ENCODE measurements around the gene TMC5. TPM values are rescaled to one million over a fixed set of nuclear protein-coding genes. Genes with fewer than 3 reads are reported as not detected.

The TMC5 gene
- total and polyA plus RNA-seq, 2 of the 8 experiments (the other 6 are each of a cell fraction or from before 2014, with no cell fraction given) = 1.6 to 1.8 TPM

DNA sequence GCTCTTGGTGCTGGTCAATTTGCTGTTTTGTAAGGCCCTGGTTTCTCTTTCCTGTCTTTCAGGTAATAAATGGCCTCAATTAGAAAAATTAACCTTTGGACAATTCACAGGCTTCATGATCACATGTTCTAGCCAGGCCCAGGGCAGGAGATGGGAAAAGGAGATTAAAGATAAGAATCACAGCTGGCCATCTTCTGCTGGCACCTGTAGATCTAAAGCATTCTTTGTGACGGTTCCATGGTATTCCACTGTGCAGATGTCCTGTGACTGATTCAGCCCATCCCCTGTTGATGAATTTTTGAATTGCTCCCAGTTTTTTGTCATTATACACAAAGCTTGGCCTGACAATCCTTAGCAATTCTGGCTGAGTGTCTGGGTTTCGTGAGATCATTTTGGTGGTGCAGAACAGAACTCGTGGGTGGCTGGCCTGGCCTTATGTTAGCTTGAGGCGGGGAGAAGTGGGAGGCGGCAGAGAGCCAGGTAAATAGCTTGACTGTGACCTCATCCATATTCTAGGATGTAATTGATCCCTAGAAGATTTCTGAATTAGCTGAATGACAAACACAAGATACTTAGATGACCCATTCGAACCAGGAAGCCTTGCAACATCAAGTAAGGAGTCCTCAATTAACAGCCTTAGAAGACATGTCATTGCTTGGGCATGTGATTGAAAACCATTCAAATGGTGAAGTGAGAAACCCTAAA lies 14.1 kb downstream of the TMC5 start (continued):
- no peak for TF ChIP-seq KDM1A (IDR thresholded peaks at IDR 0.05; ENCODE audit: borderline replicate concordance, low read length)
- no peak for TF ChIP-seq CEBPB (IDR thresholded peaks at IDR 0.05; ENCODE audit: low read depth, low read length)
